Activated T-helper 17 cell treated with anti-CD3 and anti-CD28 coated beads, Interleukin-2, amount 50 U/mL, for 72 hours (primary cell): ENCODE results near the gene CD7. TPM values are rescaled to one million over a fixed set of nuclear protein-coding genes. Genes with fewer than 3 reads are reported as not detected.

Experiments
- ATAC-seq: fragments of 150-1000 bp; cut with Tn5 transposase; replicated peaks from 2 replicates; pipeline ENCODE4 v1.10.0; 2021; ENCODE audit warnings: mild to moderate bottlenecking, moderate library complexity
- H3K27ac Mint-ChIP-seq: one replicate; pipeline ENCODE4 v1.8.0; 2022; ENCODE audit warnings: mixed read lengths
- H3K27me3 Mint-ChIP-seq: one replicate; pipeline ENCODE4 v1.8.0; 2022; ENCODE audit warnings: mixed read lengths
- H3K36me3 Mint-ChIP-seq: one replicate; pipeline ENCODE4 v1.8.0; 2022; ENCODE audit warnings: low read depth, mild to moderate bottlenecking, mixed read lengths
- H3K4me1 Mint-ChIP-seq: one replicate; pipeline ENCODE4 v1.8.0; 2022; ENCODE audit warnings: mixed read lengths
- H3K4me3 Mint-ChIP-seq: one replicate; pipeline ENCODE4 v1.8.0; 2022; ENCODE audit warnings: mild to moderate bottlenecking, mixed read lengths
- H3K9me3 Mint-ChIP-seq: one replicate; pipeline ENCODE4 v1.8.0; 2022; ENCODE audit warnings: mixed read lengths
- total RNA-seq, 2 donors: library from RNA; stranded (reverse); gene quantifications; one replicate each; pipeline ENCODE4 v1.2.3, GENCODE V29; 2022

The CD7 gene
- total RNA-seq, 2 donors from 2014 or later: 193 to 378 TPM

GRCh38 chr17:82267575-82268379, 49.6 kb downstream of the CD7 start:
- Mint-ChIP-seq H3K4me3 (peak overlapping the region; percentile 93), H3K36me3 (peaks cover 100% of the 10 kb centered on the region), H3K4me1 (peaks cover 45% of the 10 kb centered on the region), H3K27ac (peak overlapping the region; percentile 51), H3K27me3 (no peaks in the 10 kb centered on the region), H3K9me3 (no peaks in the 10 kb centered on the region)
- peak; percentile 95 for ATAC-seq

GRCh38 chr17:82266142-82266541, 51.3 kb downstream of the CD7 start:
- Mint-ChIP-seq H3K9me3 (no peaks in the 10 kb centered on the region), H3K27me3 (no peaks in the 10 kb centered on the region), H3K4me1 (peaks cover 37% of the 10 kb centered on the region), H3K27ac (peak overlapping the region; percentile 82), H3K4me3 (peak overlapping the region; percentile 16), H3K36me3 (peaks cover 100% of the 10 kb centered on the region)
- no peak for ATAC-seq

Other genes with a start within 250 kb of the CD7 start
- gene FASN, start 219.4 kb downstream of the CD7 start, total RNA-seq: 100 to 1,000 TPM; 109 to 242 TPM
- 10 to 100 TPM; 36.9 to 37.7 TPM for gene CCDC57, start 104.8 kb downstream of the CD7 start, total RNA-seq
- 100 to 1,000 TPM; 167 to 309 TPM for gene SLC16A3, start 88.6 kb downstream of the CD7 start, total RNA-seq
- 100 to 1,000 TPM; 140 to 142 TPM for gene CSNK1D, start 43.9 kb downstream of the CD7 start, total RNA-seq
- 10 to 100 TPM; 16.4 to 22.3 TPM for gene SECTM1, start 16.2 kb upstream of the CD7 start, total RNA-seq
- gene TEX19, start 41.6 kb upstream of the CD7 start, total RNA-seq: under 1 TPM in 1 of 2 donors, not detected in 1; 0.28 TPM
- under 1 TPM in 1 of 2 donors, not detected in 1; 0.45 TPM for gene UTS2R, start 54.2 kb upstream of the CD7 start, total RNA-seq
- 10 to 100 TPM; 25.1 to 31.9 TPM for gene HEXD, start 100.7 kb upstream of the CD7 start, total RNA-seq
- 10 to 100 TPM; 16.2 to 20.7 TPM for gene OGFOD3, start 101.0 kb upstream of the CD7 start, total RNA-seq
- 100 to 1,000 TPM; 297 to 323 TPM for gene CYBC1, start 133.1 kb upstream of the CD7 start, total RNA-seq
- 100 to 1,000 TPM; 164 to 194 TPM for gene NARF, start 141.1 kb upstream of the CD7 start, total RNA-seq
- gene FOXK2, start 202.1 kb upstream of the CD7 start, total RNA-seq: 10 to 100 TPM; 38.2 to 59.4 TPM